Stimulated activated CD4-positive, alpha-beta T cell treated with anti-CD3 and anti-CD28 coated beads, Interleukin-12 subunit alpha, Interleukin-12 subunit beta, amount 100 ng/mL, for 4 hours (primary cell): ENCODE results near the gene NRP2.

Experiments
- DNase-seq: peaks from one replicate; pipeline ENCODE4 v3.0.0-alpha.2; 2020

Gene NRP2

GRCh38 chr2:205713086-205713485 is 30.8 kb downstream of the NRP2 start:
- no peak for DNase-seq

GRCh38 chr2:205714058-205714776 is 31.9 kb downstream of the NRP2 start:
- no peak for DNase-seq

DNA sequence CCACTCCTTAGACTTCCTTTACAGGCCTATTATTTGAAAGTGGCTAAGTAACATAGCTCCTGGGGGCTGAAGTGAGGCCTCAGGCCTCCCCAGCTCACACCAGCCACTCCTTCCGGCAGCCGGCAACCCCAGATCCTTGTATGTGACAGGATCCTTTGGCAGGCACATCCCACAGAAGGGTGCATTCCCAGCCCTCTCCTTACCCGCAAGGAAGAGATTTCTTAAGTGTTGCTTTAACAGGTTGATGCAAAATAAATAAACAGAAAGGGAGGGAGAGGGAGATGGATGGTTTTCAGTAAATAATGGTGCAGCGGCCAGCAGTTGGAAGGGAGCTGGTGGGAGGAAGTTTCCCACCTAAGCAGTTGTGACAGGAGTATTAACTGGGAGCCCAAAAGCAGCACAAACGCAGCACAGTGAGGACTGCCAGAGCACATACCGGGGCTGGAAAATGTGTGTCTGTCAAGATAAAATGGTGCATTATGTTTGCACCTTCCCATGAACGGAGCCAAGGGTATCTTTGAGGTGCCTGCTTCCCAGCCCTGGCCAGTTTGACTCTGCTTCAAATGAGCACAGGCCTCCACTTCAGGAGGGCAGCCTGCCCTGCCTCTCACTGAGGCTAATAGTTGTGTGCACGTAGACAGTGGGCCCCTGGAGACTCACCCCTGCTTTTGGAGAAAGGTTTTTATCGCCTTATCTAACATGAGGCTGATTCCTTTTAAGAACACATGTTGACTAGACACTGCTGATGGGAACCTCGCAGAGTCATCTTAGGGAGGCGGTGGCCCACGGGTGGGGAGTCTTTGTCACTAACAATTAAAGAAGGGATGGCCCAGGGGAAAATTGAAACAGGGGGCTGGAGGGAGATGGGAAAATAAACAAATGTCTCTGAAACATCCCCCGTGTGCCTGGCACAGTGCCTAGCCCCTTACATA is 32.8 kb downstream of the NRP2 start:
- DNase-seq = no peak

DNA sequence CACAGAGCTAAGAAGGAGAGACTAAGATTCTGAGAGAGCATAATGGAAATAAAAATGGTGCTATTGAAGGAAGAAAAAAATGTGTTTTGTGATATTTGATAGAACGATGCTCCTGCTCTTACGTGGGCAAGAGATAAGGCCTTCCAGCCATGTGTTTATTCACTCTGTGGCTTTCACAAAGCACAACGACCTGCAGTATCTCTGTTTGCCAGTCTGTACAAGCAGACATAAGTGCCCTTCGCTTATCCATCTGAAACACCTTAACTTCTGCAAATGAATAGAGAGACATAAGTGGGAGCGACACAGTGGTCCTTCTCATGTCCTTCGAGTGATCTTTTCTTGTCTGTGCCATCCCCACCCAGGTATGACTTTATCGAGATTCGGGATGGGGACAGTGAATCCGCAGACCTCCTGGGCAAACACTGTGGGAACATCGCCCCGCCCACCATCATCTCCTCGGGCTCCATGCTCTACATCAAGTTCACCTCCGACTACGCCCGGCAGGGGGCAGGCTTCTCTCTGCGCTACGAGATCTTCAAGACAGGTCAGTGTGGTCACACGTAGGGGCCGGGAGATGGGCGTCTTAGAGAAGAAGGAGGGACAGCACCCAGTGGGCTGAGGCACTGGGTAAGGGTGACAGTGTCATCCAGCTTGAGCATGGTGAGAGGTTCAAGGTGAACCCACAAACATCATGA is 33.7 kb downstream of the NRP2 start:
- DNase-seq = no peak

DNA sequence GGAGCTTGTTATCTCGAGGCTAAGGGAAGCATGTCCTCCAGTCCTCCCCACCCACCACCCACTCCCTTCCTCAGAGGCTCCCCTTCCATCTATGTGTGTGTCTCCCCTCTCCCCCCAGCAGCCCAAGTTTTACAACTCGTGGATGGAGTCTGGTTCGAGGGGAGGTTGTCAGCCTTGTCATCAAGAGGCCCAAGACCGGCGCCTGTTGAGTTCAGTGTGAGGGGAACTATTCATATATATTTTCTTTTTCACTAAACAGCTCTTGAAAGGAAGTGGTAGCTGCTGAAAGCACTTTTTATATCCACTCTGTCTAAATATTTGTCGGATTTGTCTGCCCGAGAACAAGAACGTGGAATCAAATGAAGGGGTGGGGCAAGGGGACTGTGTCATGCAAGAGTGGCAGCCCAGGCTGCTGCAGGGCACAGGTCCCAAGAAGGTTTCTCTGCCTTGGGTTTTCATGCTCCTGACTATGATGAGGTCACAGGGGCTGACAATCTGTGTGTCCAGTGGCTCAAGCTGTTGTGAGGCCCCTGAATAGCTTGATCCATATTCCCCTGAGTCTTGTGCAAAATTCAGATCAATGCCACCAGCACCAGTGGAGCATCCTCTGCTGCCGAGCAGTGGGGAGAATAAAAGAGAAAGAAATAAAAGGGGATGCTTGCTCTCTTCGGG is 35.0 kb downstream of the NRP2 start:
- no peak for DNase-seq

GRCh38 chr2:205717999-205718398 is 35.7 kb downstream of the NRP2 start:
- no peak for DNase-seq

DNA sequence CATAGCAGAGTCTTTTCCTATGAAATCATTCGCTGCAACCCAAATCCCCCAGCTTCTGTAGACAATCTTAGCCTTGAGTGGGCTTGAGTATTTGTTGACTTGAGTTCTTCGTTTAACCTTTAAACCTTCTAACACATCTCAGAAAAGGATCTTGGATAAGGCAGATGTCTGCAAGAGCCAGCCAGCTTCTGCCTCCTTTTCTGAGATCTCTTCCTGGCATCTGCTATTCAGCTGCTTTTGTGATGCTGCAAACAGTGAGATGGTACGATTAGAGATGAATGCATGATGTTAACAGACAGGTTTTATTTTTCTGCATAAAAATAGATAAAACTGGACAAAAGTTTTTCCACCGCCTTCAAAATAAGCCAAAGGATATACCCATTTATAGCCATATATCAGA is 37.5 kb downstream of the NRP2 start:
- DNase-seq = no peak

DNA sequence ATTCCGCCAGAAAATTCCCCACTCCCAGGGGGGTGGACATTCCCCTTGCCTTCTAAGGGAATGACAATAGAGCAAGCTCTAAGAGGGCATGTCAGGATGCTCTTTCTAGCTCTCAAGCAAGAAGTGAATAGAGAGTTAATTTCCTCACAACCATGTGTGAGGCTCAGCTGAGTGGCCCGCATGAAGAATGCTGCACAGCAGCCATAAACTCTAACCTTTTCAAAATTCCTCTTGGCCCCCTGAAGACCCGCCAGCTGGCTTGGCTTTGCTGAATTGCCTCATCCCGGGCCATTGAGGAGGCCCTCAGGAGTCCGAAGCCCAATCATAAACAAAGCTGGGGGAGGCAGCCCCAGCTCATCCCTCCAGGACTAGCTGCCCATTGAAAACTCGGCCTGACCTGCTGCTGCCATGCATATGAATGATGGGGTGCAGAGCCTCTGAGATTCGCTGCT is 38.2 kb downstream of the NRP2 start:
- no peak for DNase-seq

DNA sequence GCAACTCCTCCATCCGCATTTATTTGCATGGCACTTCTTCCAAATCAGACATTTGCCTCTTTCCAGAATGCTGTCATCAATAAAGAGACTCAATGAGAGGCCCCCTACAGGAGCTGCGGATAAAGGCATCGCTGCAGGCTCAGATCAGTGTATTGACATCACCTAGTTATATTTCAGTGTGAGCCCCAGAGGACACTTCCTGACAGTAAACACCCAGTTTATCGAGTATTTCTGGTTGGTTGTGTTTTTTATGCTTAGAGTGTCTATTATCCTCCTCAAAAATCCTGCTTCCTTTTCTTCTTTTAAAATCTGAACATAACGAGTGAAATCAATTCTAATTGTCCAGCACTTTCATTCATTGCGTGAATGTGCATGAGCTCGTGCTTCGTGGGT is 38.8 kb downstream of the NRP2 start:
- no peak for DNase-seq

GRCh38 chr2:205722283-205722918 is 40.1 kb downstream of the NRP2 start:
- no peak for DNase-seq

DNA sequence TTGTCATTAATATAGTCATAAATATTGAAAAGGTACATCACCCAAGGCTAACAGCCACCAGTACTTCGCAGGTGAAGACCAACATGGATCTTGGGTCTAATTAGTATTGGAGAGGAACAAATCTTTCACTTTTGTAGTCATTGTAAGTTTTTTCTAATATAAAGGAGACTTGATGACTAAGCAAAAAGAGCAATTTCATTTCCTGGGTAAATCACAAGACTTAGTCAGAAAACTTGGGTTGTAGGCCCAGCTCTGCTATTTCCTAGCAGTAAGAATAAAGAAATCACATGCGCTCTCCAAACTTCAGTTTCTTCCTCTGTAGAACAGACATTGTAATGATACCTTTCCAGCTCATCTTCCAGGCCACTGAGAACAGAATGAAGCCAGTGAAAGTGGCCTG is 40.9 kb downstream of the NRP2 start:
- DNase-seq = no peak

GRCh38 chr2:205725059-205725458 is 42.8 kb downstream of the NRP2 start:
- no peak for DNase-seq

DNA sequence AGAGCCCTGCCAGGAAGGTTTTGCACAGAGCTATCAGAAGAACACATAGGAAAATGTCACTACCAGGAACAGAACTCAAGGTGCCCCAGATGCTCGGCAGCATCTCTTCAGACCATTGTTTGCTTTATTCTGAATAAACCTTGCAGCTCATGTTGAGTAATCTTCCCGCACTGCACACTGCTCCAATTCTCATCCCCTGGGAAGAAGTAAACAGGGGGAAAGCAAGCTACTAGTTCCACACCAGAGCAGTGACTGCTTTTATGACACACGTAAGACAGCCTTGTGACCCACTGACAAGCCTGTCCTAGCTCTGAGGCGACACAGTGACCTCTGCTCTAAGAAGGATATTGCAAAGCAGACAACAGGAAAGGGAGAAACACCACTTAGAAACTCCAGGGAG is 44.2 kb downstream of the NRP2 start:
- DNase-seq = no peak

- DNase-seq = no peak
These were observed 44.9 kb downstream of the NRP2 start for GRCh38 chr2:205727174-205727573.

- no peak for DNase-seq
These were observed 46.1 kb downstream of the NRP2 start for GRCh38 chr2:205728366-205728765.

DNA sequence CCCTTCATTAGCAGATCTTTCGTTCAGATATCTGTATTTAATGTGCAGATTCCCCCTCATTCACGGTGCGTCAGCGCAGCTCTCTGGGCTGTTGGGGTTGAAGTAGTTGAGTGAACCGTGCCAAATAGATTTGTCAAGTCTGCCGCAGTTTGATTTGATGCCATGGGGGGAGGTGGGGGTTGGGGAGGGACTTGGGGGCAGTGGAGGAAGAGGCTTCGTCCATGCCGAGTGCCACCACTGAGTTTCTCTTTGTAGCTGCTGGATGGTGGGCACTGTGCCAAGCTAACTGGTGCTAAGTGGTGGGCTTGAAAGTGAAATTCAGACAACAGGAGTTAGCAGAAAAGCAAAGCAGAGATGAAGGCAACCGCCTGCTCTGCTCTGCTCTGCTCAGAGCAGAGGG is 47.9 kb downstream of the NRP2 start:
- DNase-seq = no peak

DNA sequence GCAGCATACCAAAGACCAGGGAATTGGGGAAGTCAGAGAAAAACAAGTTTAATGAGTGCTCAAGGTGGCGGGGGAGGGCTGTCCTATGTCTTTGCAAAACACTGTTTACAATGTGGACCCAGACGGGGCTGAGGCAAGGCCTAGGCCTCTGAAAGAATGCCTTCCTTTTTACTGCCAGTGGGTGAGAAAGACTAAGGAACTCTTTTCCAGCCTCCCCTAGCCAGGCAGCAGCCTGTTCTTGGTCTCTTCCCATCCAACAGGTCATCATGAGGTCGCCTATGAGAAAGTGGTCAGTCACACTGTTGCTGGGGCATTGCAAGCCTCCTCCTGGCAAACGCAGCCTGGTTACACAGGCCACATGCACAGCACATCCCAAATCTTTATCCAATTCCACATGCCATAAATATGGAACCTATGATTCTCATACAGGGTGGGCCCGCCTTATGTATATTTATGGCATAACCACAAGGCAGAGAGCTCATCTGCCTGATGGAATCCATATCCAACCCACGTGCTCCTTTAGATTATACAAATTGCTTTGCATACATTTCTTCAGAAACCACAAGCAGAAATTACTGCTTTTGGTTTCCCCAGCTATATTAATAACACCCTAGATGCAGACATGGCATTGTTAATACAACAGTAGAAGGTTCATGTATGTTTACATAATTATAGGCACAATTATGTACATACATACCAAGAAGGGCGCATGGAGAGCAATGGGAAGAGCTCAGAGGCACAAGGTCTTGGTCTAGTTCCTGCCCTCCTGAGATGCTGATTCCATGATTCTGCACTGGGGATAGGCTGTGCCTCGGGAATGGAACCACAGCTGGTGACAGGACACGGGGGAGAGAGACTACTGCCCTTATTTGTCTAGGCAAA is 48.6 kb downstream of the NRP2 start:
- DNase-seq = no peak

- no peak for DNase-seq
These were observed 49.3 kb downstream of the NRP2 start for GRCh38 chr2:205731583-205731981.

DNA sequence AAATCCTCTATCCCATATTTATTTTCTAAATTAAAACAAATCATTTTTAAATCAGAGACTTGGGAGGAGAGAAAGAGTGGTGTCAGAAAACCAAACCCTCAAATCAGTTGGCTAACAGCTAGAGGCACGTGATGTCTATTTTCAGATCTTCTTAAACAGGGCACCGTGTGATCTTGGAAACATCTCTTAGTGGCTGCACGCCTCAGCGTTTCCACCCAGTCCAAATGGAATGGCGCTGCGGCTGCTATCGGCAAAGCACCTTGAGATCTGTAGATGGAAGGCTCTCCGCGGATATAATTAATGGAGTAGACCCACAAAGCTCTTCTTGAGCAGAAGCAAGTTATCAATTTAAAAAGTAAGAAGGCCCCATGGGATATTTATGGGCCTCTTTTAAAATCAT is 50.0 kb downstream of the NRP2 start:
- no peak for DNase-seq

DNA sequence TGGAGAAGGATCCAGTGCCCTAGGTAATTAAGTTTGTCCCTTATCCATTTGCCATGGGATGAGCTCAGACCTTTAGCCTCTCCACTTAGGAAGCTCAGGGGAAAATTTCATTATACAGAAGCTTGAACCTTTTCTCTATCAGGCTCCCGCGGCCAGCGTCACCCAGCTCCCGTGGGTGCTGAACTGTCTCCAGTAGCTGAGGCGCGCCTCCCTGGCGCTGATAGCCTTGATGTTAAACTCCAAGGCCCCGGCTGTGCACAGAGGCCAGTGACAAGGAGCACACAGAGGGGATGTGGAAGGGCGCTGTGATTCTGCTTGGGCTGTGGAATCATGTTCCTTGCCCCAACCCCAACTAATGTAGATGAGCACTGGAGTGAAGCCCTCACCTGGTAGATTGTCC is 50.8 kb downstream of the NRP2 start:
- DNase-seq = no peak

GRCh38 chr2:205733648-205734047 is 51.3 kb downstream of the NRP2 start:
- DNase-seq = no peak
